GM18507 (cell line): ENCODE results near the gene SMC6.
A peak's percentile ranks its signal among the peaks of the same experiment; 100 is the strongest.

Experiments
- DNase-seq: peaks from one replicate; pipeline ENCODE4 v3.0.0; 2011; ENCODE audit warnings: low read depth; ENCODE audit not compliant: insufficient read length; ENCODE audit errors: extremely low spot score
- FAIRE-seq: peaks from 2 replicates; lab custom pipeline; 2011; peaks lifted over from hg19 to GRCh38; lab: Jason Lieb, UNC

Gene SMC6, protein sequence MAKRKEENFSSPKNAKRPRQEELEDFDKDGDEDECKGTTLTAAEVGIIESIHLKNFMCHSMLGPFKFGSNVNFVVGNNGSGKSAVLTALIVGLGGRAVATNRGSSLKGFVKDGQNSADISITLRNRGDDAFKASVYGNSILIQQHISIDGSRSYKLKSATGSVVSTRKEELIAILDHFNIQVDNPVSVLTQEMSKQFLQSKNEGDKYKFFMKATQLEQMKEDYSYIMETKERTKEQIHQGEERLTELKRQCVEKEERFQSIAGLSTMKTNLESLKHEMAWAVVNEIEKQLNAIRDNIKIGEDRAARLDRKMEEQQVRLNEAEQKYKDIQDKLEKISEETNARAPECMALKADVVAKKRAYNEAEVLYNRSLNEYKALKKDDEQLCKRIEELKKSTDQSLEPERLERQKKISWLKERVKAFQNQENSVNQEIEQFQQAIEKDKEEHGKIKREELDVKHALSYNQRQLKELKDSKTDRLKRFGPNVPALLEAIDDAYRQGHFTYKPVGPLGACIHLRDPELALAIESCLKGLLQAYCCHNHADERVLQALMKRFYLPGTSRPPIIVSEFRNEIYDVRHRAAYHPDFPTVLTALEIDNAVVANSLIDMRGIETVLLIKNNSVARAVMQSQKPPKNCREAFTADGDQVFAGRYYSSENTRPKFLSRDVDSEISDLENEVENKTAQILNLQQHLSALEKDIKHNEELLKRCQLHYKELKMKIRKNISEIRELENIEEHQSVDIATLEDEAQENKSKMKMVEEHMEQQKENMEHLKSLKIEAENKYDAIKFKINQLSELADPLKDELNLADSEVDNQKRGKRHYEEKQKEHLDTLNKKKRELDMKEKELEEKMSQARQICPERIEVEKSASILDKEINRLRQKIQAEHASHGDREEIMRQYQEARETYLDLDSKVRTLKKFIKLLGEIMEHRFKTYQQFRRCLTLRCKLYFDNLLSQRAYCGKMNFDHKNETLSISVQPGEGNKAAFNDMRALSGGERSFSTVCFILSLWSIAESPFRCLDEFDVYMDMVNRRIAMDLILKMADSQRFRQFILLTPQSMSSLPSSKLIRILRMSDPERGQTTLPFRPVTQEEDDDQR

DNA sequence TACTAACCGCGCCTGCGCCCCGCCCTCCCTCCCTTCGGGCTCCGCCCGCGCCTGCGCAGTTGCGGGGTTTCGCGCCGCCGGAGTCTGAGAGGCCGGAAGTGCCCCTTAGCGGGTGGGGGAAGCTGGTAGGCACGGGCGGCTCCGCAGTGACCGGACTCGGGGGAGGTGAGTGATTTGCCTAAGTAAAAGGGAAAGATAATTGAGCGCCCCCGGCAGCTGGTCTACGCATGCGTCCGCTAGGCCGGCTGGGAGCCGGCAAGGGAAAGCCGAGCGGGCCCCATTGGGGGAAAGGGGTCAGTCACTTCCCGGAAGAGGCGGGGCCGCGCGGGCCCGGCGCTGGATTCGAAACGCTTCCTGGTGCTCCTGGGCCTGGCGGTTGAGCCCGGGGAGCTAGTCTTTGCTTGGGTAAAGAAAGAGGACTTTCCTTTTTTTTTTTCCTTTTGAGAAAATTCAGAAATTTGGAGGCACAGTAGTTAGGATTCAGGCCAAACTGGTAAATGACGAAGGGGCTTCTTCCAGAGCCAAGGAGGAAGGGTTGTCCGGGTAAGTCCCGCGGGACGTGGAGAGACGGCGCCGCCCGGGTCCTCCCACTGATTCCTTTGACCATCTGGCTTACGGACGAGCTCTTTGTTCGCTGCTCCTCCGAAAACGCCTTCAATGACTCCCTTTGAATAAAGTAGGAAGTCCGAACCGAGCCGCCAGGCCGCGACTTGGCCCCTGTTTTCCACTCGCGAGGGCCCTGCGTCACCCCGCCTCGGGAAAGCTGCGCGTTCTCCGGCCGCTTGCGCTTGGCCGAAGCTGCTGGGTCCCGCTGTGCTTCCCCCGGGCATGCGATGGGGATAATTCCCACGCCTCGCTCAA lies at the start of gene SMC6, which contains the start of gene GEN1:
Gene SMC6, minus strand, starts transcription at position 8 of the 861 bp plus-strand sequence. CDS start 7,864 bp downstream, outside the sequence.
Gene GEN1, plus strand, starts transcription at position 336 of the 861 bp plus-strand sequence. CDS start 5,806 bp downstream, outside the sequence.
- DNase-seq (peak; percentile 88), FAIRE-seq (peak; percentile 92)

DNA sequence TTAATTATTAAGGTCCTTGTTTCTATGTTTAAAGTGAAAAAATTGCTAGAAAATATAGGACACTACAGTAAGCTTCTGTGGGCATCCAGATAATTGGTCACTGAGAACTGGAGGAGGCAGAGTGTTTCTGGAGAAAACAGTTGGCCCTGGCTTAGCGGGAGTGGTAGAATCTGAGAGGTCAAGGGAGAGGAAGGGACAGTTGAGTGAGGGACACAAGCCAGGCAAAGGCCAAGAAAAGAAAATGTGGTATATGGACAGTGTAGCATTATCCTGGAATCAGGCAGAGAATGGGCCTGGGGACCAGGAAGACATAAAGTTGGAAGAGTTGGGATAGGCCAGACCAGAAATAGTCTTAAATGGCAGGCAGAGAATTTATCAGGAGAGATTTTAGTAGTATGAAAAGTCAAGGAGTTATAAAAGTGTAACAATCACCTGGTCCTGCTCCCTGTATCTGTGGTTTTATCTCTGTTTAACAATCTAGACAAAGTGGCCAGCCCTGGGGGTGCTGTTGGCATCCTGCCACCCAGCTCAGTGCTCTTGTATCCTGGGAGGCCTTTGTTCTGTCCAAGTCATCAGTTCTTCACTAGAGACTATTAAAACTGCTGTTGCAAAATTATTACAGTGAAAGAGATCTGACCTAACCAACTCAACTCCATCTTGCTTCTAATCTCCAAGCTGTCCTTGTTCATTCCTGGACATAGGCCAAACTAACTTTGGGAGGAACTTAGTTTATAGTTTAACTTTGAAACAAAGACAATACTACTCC lies 47.3 kb upstream of the SMC6 start:
- FAIRE-seq = no peak
- DNase-seq = no peak

DNA sequence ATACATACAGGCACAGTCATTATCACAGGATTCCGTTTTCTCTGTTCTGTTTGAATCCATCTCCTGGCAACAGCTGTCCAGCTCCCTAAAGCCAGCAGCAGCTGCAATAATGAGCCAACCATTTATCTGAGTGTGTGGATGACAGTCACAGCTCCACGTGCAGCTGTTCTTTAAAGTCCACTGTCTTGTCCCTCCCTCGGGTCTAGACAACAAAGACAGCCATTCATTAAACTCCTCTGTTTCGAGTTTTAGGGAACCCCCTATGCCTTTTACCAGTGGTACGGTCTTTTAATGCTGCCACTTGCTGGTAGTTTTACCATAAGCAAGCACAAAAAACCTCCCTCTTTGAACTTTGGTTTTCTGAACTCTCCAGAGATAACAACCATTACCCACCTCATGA lies 46.6 kb upstream of the SMC6 start:
- no peak for DNase-seq
- FAIRE-seq = no peak

DNA sequence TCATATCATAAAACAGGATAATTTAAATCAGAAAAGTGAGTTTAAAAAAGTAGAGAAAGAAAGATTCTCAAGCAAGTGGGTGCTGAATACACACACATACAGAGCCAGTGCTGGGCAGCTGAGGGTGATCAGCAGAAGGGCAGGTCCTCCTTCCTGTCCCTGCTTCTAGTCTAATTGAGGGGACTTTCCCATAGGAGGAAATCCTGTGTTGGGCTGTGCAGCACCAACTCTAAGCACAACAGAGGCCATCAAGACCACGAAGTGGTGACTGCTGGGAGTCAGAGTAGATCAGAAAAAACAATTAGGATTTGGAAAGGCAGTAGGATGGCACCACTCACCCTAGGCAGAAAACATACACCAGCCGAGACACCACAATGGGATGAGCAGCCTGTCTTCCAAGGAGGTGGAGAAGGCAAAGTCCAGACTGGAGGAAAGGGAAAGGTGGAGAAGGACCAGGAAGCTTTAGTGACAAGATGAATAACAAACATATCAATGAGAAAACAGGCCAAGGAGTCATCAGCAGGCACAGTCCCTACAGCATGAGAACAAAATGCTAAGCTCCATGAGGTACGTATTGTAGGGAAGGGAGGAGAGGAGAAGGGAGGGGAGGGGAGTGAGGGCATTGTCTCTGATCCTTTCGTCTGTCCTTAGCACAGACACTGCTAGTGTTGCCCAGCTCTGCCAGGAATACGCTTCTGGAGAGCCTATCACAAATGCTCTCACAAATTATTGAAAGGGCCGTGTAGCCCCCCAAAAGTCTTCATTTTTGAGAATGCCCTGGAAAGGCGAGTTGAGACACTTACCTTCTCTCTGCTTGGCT lies 45.9 kb upstream of the SMC6 start:
- no peak for FAIRE-seq
- DNase-seq = no peak

DNA sequence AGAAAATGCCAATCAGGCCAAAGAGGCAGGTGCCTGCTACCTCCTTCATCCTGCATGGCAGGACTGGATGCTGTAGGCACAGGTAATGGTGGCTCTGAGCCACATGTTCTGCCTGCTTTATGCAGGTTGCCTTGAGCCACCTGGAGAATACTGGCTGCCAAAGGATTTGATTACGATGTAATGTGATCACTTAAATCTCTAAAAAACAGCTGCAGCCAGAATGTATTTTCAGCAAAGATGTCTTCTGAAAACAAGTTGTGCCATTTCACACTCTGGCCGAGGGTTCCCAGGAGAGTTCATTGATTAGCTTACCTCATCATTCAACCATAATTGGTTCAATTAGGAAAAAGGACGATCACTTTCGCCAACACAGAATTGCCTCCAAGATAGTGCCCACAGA lies 44.7 kb upstream of the SMC6 start:
- no peak for FAIRE-seq
- DNase-seq = no peak

DNA sequence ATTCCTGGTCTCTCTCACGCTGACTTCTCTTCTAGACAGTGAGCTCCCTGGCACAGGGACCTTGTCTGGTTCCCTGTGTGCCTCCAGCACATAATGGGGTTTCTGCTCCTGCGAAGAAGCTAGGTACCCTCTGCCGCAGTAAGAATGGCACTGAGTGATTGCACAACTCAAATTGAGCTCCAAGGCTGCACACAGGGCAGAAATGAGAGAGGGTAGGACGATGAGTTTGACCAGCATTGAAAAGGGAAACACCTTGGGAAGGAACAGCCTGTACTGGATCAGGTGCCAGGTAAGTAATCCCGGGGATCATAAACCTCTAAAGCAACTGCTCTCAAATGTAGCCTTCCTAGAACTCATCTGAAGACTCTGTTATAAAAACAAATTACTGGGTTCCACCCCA lies 41.7 kb upstream of the SMC6 start:
- FAIRE-seq = no peak
- DNase-seq = no peak

DNA sequence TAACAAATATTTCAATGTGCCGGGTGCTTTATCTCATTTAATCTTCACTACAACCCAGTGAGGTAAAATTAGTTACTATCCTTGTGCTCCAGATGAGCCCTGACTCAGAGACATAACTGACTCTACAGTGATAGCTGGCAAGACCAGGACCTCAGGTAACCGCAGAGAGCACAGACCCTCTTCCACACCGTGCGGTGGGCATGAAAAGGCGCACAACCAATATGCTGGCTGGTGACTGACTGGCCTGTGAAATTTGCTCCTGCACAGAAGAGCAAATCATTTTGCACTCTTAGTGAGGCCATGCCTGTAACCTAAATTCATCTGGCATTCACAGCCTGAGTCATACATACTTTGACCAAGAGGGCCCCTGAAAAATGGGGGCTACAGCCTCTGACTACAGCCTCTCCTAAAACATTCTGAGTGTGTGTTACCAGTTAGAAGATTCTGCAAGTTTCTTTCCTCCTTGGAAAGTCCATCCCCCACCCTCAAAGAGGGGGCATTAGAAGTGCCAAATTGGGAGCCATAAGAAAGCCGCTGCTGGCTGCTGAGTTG lies 40.3 kb upstream of the SMC6 start:
- FAIRE-seq (no peak), DNase-seq (no peak)

DNA sequence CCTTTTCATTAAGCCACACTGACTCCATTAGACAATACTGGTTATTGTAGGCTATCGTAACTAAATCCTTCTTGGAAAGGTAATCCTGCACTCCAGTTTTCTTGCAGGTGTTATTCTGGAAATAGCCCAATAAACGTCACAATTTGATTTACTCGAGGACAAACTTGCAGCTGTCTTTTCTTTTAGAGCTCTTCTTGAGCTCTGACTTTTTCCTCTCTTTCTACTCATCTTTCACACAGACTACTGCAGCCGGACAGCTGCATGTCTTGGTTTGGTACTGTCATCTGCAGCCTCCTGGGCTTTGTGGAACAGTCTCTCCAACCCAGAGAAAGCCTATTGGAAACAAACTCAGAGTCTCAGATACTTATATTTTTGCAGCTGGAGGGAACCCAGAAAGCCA lies 39.7 kb upstream of the SMC6 start:
- no peak for FAIRE-seq

DNA sequence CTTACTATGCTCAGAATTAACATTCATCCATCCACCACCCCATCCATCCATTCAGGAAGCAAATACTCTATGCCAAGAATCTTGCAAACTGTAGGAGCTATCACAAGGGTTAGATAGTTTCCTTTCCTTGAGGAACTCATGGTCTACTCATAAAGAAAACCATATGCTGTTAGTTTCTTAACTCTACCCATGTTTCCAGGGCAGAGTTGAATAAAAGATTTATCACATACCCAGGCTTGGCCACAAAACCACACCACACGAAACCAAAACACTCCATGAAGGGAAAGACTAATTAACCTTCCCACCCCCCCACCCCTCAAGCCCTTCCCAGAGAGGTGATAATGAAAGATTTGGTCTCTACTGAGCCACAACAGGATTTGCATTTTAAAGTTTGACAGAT lies 38.9 kb upstream of the SMC6 start:
- no peak for DNase-seq
- no peak for FAIRE-seq

More for the DNA sequence above, 39.7 kb upstream of the SMC6 start:
- no peak for DNase-seq

DNA sequence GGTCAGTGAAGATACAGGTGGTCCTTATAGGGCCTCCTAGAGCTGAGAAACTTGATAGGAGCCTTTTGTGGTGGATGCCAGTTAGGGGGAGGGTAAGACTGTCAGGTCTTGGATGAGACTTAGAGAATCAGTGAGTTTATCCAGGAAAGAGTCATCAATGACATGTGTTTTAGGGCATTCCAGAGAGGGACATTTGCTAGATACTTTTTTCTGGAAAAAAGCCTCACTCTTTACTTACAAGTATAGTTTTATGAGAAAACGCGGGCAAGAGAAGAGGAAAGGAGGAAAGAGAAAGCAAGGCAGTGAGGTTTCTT lies 38.2 kb upstream of the SMC6 start:
- FAIRE-seq (no peak), DNase-seq (no peak)

DNA sequence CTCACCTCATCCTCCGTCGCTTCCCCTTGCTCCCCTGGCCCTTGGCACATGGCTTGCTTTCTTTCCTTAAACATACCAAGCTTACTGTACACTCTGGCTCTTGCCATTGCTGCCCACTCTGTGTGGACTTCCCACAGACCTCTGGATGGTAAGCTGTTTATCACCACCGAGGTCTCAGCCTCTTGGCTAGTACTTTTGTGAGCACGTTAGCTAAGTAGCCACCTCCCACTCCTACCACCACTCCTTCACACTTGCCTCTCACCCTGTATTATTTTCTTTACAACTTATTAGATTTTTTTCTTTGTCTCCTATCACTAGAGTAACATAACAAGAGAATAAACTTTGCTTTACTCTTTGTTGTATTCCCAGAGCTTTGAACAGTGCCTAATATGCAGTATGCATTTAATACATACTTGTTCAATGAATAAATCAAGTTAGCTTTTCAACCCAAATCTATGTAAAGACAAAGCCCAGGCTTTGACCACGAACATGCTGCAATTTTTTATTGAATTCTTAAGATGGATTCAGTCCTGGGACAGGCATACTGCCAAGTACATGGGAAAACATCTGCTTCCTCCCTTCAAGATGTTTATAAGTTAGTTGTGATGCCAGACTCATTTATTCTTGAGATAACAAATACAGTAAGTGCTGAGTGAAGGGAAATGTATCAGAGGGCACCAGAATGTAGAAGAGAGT lies 37.7 kb upstream of the SMC6 start:
- FAIRE-seq (no peak), DNase-seq (no peak)

DNA sequence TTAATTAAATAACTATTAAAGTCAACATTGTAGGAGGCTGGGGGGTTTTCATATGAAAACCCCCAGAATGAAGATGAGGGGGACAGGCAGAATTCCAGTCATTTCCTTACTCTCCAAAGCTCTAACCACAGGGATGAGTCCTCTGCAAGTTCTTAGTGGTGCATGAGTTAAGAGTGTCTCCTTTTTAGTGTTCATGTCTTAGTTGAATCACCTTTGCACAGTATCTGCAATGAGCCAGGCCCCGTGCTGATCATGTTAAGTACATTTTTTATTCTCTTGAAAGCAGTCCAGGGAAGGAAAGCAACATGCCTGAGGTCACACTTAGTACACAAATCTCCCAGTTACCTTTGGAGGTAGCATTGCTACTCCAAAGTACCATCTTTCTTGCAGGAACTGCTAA lies 36.9 kb upstream of the SMC6 start:
- no peak for FAIRE-seq
- no peak for DNase-seq

DNA sequence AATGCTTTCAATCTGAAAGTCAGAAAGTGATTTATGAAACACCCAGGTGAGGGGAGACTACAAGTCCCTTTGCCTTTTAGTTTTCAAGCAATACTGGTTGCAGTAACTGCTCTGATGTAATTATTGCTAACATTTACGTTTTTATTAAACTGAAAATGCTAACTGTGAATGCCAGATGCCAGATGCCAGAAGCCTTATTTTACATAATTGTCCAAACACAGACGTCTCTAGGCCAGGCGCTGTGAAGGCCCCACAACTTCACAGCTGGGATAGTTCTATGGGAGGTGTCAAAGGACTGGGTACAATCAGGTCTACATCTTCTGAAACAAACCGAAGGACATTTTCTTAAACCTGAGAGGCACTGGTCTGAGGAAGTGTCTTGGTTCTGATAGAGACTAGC lies 35.2 kb upstream of the SMC6 start:
- no peak for FAIRE-seq

DNA sequence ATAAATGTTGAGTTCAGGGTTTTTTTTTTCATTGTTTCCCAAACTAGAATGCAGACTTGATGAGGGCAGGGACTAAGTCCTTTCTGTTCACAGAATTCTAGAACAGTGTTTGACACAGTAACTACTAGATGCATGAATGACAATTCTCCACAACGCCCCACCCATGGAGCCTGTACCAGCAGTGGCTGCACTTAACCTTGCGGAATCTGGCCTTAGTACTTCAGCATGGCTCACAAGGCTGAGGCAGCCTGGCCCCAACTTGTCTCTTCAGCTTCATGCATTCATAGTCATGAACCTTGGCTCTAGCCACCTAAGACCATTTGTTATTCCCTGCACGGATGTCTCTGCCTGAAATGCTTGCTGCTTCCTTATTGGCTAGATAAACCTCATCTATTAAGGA lies 33.1 kb upstream of the SMC6 start:
- DNase-seq (no peak), FAIRE-seq (no peak)

More for the DNA sequence above, 35.2 kb upstream of the SMC6 start:
- no peak for DNase-seq

DNA sequence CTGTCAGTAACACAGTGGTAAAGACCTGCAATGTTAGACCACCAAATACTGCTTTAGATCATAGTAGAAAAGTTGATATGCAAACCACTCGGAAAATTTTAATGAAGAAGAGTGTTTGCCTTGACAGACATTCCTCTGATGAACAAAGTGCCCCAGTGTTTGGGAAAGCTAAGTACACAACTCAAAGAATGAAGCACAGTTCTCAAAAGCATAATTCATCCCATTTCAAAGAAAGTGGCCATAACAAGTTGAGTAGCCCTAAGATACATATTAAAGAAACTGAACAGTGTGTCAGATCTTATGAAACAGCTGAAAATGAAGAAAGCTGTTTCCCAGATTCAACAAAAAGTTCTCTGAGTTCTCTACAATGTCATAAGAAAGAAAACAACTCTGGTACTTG lies 27.9 kb upstream of the SMC6 start:
- DNase-seq = no peak
- no peak for FAIRE-seq

DNA sequence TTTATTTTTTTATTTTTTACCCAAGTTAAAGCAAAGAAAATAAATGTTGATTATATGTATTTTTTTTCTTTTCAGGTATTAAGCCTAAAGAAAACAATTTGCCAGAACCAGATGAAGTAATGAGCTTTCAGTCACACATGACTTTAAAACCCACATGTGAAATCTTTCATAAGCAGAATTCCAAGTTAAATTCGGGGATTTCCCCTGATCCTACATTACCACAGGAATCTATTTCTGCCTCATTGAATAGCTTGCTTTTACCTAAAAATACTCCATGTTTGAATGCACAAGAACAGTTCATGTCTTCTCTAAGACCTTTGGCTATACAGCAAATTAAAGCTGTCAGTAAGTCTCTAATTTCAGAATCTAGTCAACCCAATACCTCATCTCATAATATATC lies 26.9 kb upstream of the SMC6 start:
- DNase-seq (no peak), FAIRE-seq (no peak)

DNA sequence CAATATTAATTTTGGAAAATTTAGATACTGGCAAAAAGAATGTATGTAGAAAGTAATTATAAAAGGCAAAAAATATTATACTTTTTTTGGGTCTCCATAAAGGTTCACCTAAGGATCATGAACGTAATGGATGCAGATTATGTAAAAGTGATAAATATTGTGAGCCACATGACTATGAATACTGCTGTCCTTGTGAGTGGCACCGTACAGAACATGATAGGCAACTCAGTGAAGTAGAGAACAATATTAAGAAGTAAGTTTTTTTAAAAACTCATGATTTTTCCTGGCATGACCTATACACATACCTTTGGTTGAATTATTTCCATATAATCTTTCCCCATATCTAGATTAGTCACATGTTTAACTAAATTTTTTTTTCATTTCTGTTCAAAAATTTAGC lies 18.9 kb upstream of the SMC6 start:
- FAIRE-seq = no peak
- no peak for DNase-seq
